ENCODE measurements around the gene TMEM123.

- TF ChIP-seq POLR2AphosphoS5 (IDR thresholded peaks at IDR 0.05; ENCODE audit: low read depth, low read length) (no peak), TAF1 (IDR thresholded peaks at IDR 0.05; ENCODE audit: borderline replicate concordance, insufficient read depth, low read length) (no peak), FOXP2 (optimal IDR thresholded peaks at IDR 0.05; ENCODE audit: borderline replicate concordance, extremely low read depth, extremely low read length, insufficient read depth) (no peak), SIN3A (IDR thresholded peaks at IDR 0.05; ENCODE audit: borderline replicate concordance, insufficient read depth, low read length) (no peak)
Measured at GRCh38 chr11:102384419-102385079, 68.0 kb downstream of the TMEM123 start.
